PFSK-1 (cell line): ENCODE results near the gene ZFYVE27.

Source experiments
- REST ChIP-seq, 2 experiments: IDR thresholded peaks; 2 replicates each; pipeline versions ENCODE4 v1.6.1 to v1.8.0; 2011 to 2012; ENCODE audit warnings: low read depth in 2 of 2, low read length in 2 of 2, control low read depth in 1 of 2, inconsistent platforms in 1 of 2, mild to moderate bottlenecking in 1 of 2, moderate library complexity in 1 of 2; ENCODE audit not compliant: insufficient read depth in 1 of 2
- TAF1 ChIP-seq: IDR thresholded peaks from 2 replicates; pipeline ENCODE4 v1.6.1; 2012; ENCODE audit warnings: low read length, control low read depth, borderline replicate concordance; ENCODE audit not compliant: insufficient read depth

- TF ChIP-seq TAF1 (no peak), REST (IDR thresholded peaks at IDR 0.05; ENCODE audit: insufficient read depth in 1 of 2, low read depth in 2 of 2, low read length in 2 of 2) (no peak)
These were observed 33.3 kb downstream of the ZFYVE27 start for GRCh38 chr10:97770255-97770654.
